ENCODE data around the gene ZBED6.

DNA sequence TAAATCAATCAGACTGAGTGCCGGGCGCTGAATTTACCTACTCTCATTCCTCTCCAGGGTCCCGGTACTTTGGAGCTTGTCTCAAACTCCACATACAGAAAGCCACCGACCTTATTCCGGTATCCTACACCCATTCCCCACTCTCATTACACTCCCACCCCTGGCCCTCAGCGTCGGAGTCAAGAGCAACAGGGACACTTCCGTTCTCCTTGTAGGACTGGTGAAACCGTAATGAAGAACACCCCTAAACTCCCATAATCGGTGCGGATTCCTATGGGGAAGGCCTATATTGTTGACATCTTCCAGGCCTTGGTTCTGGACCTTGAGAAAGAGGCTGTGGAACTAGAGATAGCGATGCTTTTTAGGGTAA lies 798 bp downstream of the ZBED6 start:
- TF ChIP-seq POLR2A (IDR thresholded peaks at IDR 0.05; ENCODE audit: low read depth, low read length): no peak
- no peak for TF ChIP-seq POLR2AphosphoS5 (IDR thresholded peaks at IDR 0.05; ENCODE audit: low read depth, low read length)
